Measurements from ENCODE around the gene CCL7.

GRCh38 chr17:34299027-34299426, 29.0 kb downstream of the CCL7 start:
- TF ChIP-seq POLR2A (IDR thresholded peaks at IDR 0.05; ENCODE audit: low read length): no peak
- no peak for TF ChIP-seq GATA1 (IDR thresholded peaks at IDR 0.05; ENCODE audit: low read depth, low read length)

Data from erythroblast (primary cell).